IPS-18c (cell line): ENCODE results near the gene KREMEN1.

Source experiments
- H3K4me3 ChIP-seq: 2 replicates; pipeline ENCODE4 v1.7.0; 2013; ENCODE audit warnings: low read depth, mild to moderate bottlenecking, low read length, moderate library complexity; ENCODE audit not compliant: insufficient read depth
- H3K9me3 ChIP-seq: one replicate; pipeline ENCODE4 v1.6.1; 2013; ENCODE audit warnings: mild to moderate bottlenecking, low read length, moderate library complexity; ENCODE audit not compliant: control insufficient read depth, insufficient read depth

KREMEN1 gene

DNA sequence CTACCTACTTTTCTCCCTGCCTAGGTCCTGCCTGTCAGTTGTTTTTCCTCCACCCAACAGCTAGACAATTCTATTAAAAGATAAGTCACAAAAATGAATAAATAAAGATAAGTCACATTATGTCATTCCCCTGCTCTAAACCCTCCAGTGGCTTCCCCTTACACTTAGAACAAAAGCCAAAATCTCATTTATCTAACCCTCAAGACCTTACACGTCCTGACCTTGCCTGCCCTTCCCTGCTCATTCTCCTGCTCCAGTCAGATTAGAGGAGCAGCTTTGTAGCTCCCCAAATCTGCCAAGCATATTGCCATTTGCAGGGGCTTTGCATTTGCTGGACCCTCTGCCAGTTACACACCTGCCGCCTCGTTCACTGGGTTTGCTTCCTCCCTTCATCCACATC is 16.7 kb downstream of the KREMEN1 start:
- no peak overlapping the region for H3K4me3 ChIP-seq
- H3K9me3 ChIP-seq = no peaks in the 10 kb centered on the region

DNA sequence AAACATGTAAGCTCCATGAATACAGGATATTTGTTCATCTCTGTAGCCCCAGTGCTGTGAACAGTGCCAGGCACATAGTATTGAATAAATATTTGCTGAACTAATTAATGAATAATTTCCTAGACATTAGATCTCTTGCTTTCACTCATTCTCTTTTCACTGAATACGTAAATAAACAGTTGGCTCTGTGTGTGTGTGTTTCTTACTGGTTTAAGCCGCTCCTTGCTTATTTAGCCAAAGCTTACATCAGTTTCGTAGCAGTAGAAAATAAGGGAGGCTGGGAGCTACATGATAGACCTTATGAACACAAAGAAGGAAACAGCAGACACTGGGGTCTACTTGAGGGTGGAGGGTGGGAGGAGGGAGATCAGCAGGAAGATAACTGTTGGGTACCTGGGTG is 17.2 kb downstream of the KREMEN1 start:
- Histone ChIP-seq H3K9me3 (no peaks in the 10 kb centered on the region), H3K4me3 (no peak overlapping the region)

DNA sequence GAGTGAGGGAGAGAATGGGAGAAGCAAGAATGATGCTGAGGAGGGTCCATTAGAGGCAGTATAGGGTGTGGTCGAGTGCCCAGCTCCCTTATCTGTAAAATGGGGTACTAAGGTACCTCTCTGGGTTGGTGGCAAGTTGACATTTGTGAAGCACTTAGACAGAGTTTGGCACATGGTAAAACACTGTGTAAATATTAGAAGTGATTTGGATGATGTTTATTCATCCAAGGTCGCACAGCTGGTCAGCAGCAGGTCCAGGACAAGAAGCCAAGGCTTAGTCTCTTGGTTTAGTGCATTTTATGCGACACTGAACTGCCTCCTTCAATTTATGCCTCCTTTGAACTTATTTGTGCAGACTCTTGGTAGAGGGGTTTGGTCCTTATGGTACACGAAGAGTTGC is 19.4 kb downstream of the KREMEN1 start:
- H3K9me3 ChIP-seq = no peaks in the 10 kb centered on the region
- H3K4me3 ChIP-seq = no peak overlapping the region

DNA sequence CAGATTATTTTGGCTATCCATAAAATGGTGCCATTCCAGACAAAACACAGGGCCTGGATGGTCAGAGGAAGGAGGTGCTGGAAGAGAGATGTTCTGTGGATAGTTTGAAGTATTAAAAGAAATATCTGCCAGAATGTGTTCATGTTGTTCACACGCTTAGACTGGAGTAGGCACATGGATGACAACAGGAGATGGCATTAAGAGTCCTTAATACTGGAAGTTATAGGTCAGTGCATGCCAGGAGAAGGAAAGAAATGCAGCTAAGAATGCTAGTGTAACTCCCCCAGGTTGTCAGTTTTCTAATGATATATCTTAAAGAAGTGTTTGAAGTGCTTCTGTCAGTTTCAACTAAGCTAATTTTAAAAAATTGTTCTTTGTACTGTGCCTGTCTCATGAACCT is 20.2 kb downstream of the KREMEN1 start:
- no peak overlapping the region for H3K4me3 ChIP-seq
- no peaks in the 10 kb centered on the region for H3K9me3 ChIP-seq

DNA sequence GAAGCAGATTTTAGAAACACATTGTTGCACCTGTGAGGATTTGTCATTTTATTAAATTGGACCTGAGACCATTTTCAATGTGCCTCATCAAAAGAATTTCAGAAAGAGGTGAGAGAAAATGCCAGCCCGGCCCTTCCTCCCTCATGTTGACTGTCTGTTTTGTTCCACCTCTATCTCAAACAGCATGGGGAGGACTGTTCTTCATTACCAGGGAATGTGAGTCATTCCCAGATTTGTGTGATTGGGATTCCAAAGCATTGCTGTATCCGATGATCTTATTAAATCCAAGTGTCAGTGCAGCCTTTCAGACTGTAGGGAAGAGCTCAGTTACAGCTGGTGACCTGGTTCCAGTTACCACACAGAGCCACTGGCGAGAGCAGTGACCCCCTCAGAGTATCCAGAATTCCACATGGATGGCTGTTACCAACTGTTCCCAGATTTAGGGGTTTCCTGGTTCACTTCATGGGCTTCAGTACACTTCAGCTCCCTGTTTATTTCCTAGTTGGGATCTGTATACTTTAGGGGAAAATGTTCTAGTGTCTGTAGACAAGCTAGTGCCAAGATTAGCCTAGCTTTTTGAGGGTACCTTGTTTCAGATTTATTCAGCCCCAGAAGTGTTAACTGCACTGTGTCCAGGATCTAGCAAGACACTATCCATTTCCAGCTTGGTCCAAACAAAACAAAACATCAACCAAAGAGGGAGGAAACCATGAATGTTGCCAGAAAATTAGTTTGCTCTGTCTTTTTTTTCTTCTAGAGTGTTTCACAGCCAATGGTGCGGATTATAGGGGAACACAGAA is 20.9 kb downstream of the KREMEN1 start:
- Histone ChIP-seq H3K4me3 (no peak overlapping the region), H3K9me3 (no peaks in the 10 kb centered on the region)

DNA sequence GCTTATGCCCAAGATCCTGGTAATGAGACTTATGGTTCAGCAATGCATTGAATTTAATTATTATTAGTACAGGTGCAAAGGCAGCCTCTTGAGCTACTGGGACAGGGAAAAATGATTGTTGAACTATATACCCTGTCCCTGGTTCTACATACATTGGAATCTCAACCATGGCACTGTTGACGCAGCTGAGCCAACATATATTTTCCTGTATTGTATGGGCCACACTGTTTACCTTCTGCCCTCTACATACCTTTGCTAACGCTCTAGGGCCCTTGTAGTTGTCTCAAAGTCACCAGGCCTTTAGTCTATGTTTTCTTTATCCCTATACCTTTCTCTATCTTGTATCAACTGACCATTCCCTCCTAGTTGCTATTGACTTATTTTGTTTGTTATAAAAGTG is 22.6 kb downstream of the KREMEN1 start:
- Histone ChIP-seq H3K4me3 (no peak overlapping the region), H3K9me3 (no peaks in the 10 kb centered on the region)

DNA sequence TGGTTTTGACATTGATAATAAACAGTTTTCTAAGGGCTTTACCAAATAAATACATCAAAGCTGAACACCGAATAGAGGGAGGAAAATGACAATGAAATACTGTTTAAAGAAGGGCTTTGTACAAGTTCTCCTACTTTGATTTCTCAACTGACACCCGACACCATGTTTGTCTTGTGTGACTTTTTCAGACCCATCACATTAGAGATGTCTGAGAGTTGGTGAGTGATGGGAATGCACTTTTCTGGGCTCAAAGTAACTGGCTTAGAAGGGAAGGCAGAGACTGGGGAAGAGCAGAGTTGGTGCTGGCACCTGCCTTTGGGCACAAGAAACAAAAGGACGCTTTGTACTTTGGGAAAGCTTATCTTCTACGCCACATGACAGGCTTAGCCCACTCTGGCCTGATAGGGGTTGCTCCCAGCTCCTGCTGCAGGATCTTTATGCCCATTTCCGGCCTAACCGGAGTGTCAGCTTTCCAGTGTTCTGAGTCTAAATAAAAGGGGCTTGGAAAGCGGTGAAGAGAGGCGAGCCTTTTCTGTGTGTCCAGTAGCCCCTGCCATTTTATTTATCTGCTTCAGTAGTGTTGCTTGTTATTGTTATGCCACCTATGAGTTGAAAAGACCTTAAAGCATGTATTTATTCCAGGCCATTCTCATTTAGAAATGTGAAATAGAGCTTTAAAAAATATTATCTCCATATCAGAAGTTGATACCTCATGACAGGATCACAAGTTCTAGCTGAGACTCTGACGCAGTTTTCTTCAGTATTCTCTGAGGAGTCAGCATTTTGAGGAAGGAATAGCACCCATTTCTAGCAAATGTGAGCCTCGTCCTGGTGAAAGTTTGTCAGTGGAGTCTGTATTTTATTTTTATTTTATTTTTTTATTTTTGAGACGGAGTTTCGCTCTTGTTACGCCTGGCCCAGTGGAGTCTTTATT is 24.2 kb downstream of the KREMEN1 start:
- Histone ChIP-seq H3K9me3 (no peaks in the 10 kb centered on the region), H3K4me3 (no peak overlapping the region)

DNA sequence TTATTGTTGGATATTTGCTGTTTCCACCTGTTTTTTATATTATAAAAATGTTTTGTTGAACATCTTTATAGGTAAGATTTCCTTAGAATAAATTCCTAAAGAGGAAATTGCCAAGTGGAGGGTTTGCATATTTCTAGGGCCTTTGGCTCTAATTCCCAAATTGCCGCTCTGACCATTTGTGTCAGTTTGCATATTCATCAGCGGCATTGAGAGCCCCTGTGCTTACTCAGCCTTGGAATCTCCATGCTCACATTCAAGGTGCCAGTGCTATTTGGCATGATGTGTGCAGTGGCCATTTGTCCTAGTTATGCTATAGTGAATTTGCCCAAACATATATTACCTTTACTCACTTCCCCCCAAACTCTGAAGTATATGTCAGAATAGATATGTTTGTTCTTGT is 25.5 kb downstream of the KREMEN1 start:
- no peaks in the 10 kb centered on the region for H3K9me3 ChIP-seq
- H3K4me3 ChIP-seq = no peak overlapping the region

DNA sequence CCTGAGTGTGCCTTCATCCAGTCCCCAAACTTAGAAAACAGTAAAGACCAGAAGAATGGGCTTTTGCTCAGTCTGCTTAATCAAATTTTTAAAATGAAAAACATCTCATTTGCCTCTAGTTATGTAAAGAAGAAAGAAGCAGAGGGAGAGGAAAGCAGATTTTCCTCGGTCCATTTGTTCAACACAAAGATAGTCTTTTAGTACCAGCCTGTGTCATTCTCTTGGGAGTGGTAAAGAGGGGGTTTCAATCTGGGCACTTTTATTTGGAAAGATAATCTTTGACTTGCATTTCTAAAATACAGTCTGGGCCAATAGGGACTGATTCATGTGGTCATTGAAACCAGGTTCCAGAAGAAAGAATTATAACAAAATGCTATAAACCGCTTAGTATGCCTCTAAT is 29.5 kb downstream of the KREMEN1 start:
- no peaks in the 10 kb centered on the region for H3K9me3 ChIP-seq

DNA sequence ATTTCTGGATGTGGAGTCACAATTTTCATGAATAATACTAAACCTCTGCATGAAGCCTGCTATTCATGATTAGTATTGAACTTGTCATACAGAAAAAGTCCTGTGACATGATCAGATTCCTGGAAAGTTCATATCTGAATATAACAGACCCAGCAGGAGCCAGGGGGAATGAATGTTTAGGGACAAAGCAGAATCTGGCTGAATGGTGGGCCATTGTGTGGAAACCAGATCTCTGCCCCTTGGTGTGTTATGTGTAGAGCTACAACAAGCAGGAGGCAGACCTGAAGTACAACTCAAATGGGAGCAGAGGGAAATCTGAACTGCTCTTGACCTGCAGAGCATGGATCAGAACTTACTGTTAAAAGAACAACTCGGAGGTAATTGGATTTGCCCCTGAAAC is 30.3 kb downstream of the KREMEN1 start:
- H3K9me3 ChIP-seq = no peaks in the 10 kb centered on the region
- H3K4me3 ChIP-seq = no peak overlapping the region

More for the DNA sequence above, 29.5 kb downstream of the KREMEN1 start:
- no peak overlapping the region for H3K4me3 ChIP-seq

DNA sequence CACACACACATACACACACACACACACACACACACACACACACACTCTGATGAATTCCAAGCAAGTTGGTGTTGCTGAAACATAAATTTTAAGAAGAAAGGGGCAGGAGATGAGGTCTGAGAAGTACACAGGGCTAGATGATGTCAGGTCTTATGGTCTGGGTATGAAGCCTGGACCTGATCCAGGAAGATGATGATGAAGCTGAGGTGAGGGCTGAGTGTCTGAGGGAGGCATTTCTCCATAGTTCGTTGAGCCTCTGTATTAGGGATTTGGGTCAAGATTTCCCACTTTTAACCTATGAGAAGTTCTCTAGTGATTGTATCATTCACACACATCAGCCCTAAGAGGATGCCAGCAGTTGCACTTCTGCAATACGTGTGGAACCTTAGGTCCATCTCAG is 32.6 kb downstream of the KREMEN1 start:
- Histone ChIP-seq H3K9me3 (no peaks in the 10 kb centered on the region), H3K4me3 (no peak overlapping the region)

DNA sequence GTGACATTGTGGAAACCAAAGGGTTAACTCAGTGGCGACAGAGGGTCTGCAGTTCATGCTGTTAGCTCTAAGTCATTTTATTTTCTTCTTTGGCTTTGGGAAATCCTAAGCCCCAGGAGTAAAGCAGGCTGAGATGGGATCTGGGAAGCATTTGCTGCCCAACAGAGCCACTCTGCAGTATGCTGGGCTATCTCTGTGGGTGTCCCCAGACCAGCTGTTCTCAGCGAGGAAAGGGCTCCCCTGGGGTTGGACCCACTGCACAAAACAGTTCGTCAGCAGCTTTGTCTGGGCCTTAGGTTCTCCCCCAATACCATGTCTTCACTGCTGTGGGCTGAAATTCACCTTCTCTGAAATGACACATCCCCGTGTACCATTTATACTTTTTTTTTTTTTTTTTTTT is 34.0 kb downstream of the KREMEN1 start:
- H3K4me3 ChIP-seq = no peak overlapping the region
- no peaks in the 10 kb centered on the region for H3K9me3 ChIP-seq

DNA sequence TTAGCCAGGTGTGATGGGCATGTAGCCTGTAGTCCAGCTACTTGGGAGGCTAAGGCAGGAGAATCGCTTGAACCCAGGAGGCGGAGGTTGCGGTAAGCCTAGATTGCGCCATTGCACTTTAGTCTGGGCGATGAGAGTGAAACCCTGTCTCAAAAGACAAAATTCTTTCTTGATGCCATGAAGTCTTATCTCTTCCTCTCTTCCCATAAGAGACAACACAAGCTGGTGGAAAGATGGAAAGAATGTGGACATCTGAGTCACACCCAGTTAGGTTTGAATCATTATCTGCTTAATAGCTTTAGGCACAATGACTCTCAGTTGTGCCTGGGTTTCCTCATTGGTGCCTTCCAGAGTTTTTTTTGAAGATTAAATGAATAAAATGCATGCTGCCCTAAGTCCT is 35.3 kb downstream of the KREMEN1 start:
- Histone ChIP-seq H3K9me3 (no peaks in the 10 kb centered on the region), H3K4me3 (no peak overlapping the region)

DNA sequence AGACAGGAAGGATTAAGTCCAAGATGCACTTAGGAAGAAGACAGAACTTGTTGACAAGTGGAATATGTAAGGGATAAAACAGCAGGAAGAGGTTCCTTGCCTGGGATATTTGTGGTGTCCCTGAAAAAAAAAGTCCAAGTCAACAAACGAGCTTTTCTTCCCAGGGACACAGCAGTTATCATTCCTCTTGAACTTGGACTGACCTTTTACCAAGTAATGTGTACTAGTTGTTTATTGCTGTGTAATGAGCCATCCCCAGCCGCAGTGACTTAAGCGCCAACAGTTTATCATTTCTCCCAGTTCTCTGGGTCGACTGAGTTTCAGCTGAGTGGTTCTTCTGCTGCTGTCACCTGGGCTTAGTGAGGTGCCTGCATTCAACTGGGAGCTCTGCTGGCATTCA is 37.0 kb downstream of the KREMEN1 start:
- H3K9me3 ChIP-seq = no peaks in the 10 kb centered on the region
- no peak overlapping the region for H3K4me3 ChIP-seq

DNA sequence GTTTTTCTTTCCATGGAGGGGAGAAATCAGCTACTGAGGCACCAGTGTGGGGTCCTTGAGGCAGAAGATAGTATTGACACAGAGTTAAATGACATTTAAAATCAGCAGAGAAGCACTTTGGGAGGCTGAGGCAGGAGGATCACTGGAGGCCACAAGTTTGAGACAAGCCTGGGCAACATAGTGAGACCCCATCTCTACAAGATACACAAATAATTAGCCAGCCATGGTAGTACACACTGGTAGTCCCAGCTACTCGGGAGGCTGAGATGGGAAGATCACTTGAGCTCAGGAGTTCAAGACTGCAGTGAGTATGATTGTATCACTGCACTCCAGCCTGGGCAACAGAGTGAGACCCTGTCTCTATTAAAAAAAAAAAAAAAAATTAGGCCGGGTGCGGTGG is 38.1 kb downstream of the KREMEN1 start:
- no peak overlapping the region for H3K4me3 ChIP-seq
- no peaks in the 10 kb centered on the region for H3K9me3 ChIP-seq

DNA sequence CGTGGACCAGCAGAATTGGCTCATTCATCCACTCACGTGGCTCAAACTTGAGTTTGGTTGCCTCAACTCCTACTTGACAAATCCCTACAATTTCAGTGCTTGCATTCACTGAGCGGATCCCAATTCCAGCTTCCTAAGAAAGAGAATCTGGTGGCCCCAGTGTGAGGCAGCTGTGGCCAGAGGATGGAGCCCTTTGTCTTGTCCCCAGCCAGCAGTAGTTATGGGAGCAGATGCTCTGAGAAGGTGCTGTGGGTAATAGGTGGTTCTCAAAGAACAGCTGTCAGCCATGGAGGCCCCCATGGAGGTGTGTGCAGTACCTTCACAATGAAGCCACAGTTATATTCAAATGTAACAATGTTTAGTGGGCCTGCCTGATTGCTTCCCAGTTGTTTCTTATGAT is 39.3 kb downstream of the KREMEN1 start:
- H3K4me3 ChIP-seq = no peak overlapping the region
- no peaks in the 10 kb centered on the region for H3K9me3 ChIP-seq

DNA sequence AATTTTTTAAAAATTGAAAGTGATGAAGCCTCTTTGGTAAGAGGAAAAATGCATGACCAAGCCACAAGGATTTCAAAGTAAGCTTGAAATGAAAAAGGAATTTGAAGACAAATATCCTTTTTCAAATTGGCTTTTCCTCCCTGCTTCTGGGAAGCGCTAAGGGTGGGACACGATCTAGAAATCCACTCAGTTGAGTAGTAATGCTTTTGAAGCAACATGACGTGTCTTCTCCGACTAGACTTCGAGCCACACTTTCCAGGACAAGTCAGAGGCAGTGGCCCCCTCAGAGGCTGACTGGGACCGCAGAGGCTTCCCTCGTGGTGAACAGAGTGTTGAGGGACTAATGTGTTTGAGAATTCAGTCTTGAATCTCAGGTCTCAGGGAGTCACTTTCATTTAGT is 39.8 kb downstream of the KREMEN1 start:
- Histone ChIP-seq H3K9me3 (no peaks in the 10 kb centered on the region), H3K4me3 (no peak overlapping the region)

DNA sequence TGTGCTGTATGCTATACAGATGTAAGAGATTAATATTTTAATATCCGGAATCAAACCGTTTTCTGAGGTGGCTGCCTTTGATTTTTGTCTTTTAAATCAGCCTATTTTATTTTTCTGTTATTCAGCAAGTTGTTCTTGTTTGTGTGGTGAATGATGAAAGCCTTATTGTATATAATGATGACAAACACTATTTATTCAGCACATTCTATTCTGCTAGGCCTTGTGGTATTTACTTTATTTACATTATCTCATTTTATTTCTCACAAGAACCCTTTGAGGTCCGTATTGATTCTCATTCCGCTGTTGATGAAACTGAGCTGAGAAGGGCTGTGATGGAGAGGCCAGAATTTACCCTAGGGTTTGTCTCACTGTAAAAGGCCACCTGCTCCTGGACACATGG is 40.5 kb downstream of the KREMEN1 start:
- Histone ChIP-seq H3K9me3 (no peaks in the 10 kb centered on the region), H3K4me3 (no peak overlapping the region)
